Lung (tissue), 12 donors: ENCODE results near the gene STIMATE. TPM values are rescaled to one million over a fixed set of nuclear protein-coding genes. Genes with fewer than 3 reads are reported as not detected.

ENCODE experiments used
- ATAC-seq: fragments of 200-7000 bp; cut with Tn5 transposase; one replicate; pipeline ENCODE4 v1.9.1; 2020; ENCODE audit warnings: moderate number of reproducible peaks; ENCODE audit not compliant: insufficient read depth, low FRiP score
- DNase-seq, 3 donors: peaks; one replicate each; pipeline ENCODE4 v3.0.0-alpha.2; 2013 to 2017
- H3K27ac ChIP-seq, 2 donors: one replicate each; pipeline ENCODE4 v1.5.1; 2013; ENCODE audit warnings: mild to moderate bottlenecking in 2 of 2, moderate library complexity in 2 of 2, control low read depth in 1 of 2, inconsistent platforms in 1 of 2, low read depth in 1 of 2, low read length in 1 of 2
- H3K27me3 ChIP-seq, 3 donors: one replicate each; pipeline ENCODE4 v1.5.1; 2013; ENCODE audit warnings: low read length in 2 of 3; ENCODE audit not compliant: control insufficient read depth in 3 of 3, insufficient read depth in 3 of 3
- H3K36me3 ChIP-seq, 4 donors: one replicate each; pipeline ENCODE4 v1.5.1; 2013; ENCODE audit warnings: low read length in 4 of 4, mild to moderate bottlenecking in 1 of 4, moderate library complexity in 1 of 4; ENCODE audit not compliant: control insufficient read depth in 4 of 4, insufficient read depth in 4 of 4
- H3K4me1 ChIP-seq, 5 donors: one replicate each; pipeline ENCODE4 v1.5.1; 2013; ENCODE audit warnings: low read length in 5 of 5, mild to moderate bottlenecking in 2 of 5, moderate library complexity in 1 of 5; ENCODE audit not compliant: control insufficient read depth in 5 of 5, insufficient read depth in 5 of 5
- H3K4me3 ChIP-seq: one replicate; pipeline ENCODE4 v1.5.1; 2013; ENCODE audit warnings: mild to moderate bottlenecking, control low read depth, moderate library complexity
- H3K9ac ChIP-seq, 2 donors: one replicate each; pipeline ENCODE4 v1.5.1; 2013; ENCODE audit warnings: low read length in 2 of 2, control low read depth in 1 of 2; ENCODE audit not compliant: insufficient read depth in 1 of 2
- H3K9me3 ChIP-seq, 4 donors: one replicate each; pipeline ENCODE4 v1.5.1; 2013; ENCODE audit warnings: low read length in 3 of 4, mild to moderate bottlenecking in 1 of 4, moderate library complexity in 1 of 4; ENCODE audit not compliant: control insufficient read depth in 4 of 4, insufficient read depth in 3 of 4
- CTCF ChIP-seq: IDR thresholded peaks from 2 replicates; pipeline ENCODE4 v1.5.1; 2012; ENCODE audit warnings: mild to moderate bottlenecking; ENCODE audit errors: control extremely low read depth, extremely low read depth
- WGBS, 2 donors: extraction: QIAGEN DNeasy Blood & Tissue Kit; methylation state at CpG; one replicate each; pipeline ENCODE4 v1.1.7; 2013; 5-methylcytosine and 5-hydroxymethylcytosine counted together
- polyA plus RNA-seq, 2 donors: library from polyadenylated mRNA; stranded (reverse); fragments of 200-250 nt; gene quantifications; one replicate each; pipeline ENCODE4 v1.2.1, GENCODE V29; 2013
- total RNA-seq, 2 donors: library from RNA; depleted of rRNA in 1 of 2; stranded (reverse); fragments of >200 nt in 1 of 2; gene quantifications; one replicate each; pipeline ENCODE4 v1.2.1, GENCODE V29; 2014 to 2021
- donor health status: control.
- donor health status: control.
- donor health status: Bipolar disorder and iron deficiency.
- donor health status: healthy.
- donor health status: DM: yes; HTN: yes; CAD: no.

The STIMATE gene
- total and polyA plus RNA-seq, 4 donors = 18.6 to 62.5 (median 20.5) TPM

DNA sequence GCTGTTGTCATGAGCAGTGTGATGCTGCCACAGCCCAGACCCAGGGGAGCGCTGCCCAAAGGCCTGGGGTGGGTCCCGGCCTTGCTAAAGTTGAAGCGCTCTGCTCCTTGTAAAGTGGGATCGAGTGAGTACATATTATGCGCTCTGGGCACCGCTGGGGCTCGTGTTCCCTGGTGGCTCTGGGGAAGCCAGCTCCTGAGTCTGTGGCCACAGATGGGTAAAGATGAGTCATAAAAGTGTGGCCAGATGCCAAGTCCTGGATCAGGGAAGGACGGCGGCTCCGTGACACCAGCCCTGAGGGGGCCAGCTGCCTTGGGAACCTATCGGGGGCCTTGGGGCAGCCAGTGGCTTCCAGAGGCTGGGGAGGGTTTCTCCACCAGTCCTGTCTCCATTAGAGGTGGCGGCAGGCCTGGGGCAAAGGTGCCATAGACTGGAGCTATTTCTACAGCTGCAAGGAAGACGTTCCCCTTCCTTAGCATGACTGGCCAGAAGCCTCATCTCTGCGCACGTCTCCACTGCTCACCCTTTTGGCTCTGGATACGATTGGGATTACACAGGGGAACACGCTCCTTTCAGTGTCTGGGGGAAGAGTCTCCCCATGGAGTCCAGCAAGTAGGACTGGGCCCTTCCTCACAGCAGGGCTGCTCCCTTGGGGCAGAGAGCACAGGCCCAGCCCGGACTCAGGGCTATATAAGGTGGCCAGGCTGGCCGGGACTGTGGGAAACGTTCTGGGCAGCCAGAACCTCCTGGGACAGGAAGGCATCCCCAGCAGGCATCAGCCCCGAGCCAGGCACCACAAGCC is 65.6 kb downstream of the STIMATE start:
- peak overlapping the region in 1 of 2 donors; percentile 0 for H3K27ac ChIP-seq
- WGBS, 2 donors = 57 to 62% methylated on average over 21 of the region's 21 CpGs

DNA sequence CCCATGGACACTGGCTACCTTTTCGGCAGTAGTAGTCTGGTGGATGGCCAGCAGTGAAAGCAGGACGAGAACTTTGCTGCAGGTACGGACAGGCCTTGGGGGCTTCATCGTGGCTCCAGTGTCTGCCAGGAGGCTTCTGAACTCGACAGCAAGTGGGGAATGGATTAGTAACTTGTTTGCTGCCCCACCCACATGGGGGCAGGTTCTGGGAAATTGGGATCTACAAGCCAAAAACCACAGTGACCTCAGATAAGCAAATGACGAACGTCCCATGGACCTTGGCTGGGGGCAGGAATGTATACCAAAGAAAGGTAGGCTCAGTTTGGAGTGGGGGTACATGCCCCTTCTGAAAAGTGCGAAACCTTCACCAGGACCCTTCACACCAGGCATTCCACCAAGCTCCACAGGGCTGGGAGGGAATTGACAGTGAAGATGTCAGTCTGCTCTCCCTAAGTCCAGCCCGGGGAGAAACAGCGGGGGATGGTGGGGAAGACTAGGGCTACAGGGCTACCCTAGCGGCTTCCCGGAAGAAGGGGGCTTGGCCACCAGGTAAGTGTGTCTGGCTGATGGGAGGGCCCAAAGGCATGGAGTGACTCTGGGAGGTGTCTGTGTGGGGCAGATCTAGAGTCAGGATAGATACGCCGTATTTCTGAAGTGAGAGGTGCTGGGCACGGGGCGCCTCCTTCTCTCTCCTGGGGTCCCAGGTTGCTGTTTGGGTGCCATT is 66.7 kb downstream of the STIMATE start, which contains the start of gene ITIH4:
TSS of gene ITIH4 (minus strand) at position 138 of the 724 bp plus-strand sequence. CDS start at position 108, 30 bp downstream.
- H3K4me1 ChIP-seq = peaks cover 0 to 17% (median 3%) of the 10 kb centered on the region in 5 donors
- H3K9ac ChIP-seq = no peak within 1 kb of the TSS
- 82 to 87% methylated on average over 16 of the region's 16 CpGs for WGBS, 2 donors
- peaks cover 0 to 12% (median 0%) of the 10 kb centered on the region in 4 donors for H3K36me3 ChIP-seq
- ATAC-seq (no peak), DNase-seq (no peak)
- H3K4me3 ChIP-seq = no peak within 1 kb of the TSS
- no peak within 1 kb of the TSS for H3K27ac ChIP-seq
- no peaks in the 10 kb centered on the region for H3K9me3 ChIP-seq
- TF ChIP-seq CTCF = no peak
- no peaks in the 10 kb centered on the region for H3K27me3 ChIP-seq

More for the DNA sequence above, 65.6 kb downstream of the STIMATE start:
- Histone ChIP-seq H3K36me3 (peaks cover 0 to 15% (median 0%) of the 10 kb centered on the region in 4 donors), H3K9ac (no peak overlapping the region), H3K4me3 (no peak overlapping the region), H3K9me3 (no peaks in the 10 kb centered on the region), H3K4me1 (peaks cover 0 to 20% (median 3%) of the 10 kb centered on the region in 5 donors), H3K27me3 (no peaks in the 10 kb centered on the region)
- TF ChIP-seq CTCF = no peak
- DNase-seq = no peak
- peak; percentile 21 for ATAC-seq

DNA sequence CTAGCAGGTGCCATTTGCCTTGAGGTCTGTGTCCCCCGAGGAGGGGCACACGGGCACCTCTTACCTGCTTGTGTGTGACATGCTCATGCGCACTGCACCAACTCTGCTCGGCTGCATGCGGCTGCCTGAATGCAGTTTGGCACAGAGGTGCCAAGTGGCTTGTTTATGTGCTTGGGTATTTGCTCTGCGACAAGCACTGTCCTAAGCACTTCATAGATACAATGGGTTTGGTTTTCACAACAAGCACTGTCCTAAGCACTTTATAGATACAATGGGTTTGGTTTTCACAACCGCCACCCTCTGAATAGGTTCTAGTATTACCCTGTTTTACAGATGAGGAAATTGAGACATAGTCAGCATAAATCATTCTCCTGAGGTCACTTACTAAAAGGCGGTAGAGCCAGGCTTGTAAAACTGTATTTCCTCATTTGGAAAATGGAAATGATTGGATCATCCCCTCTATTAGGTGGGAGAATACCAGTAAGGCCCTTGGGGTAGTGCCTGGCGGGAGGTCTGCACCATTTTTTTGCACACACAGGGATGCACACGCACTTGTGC is 67.4 kb downstream of the STIMATE start:
- Histone ChIP-seq H3K9ac (no peak overlapping the region), H3K27me3 (no peaks in the 10 kb centered on the region), H3K9me3 (no peaks in the 10 kb centered on the region), H3K27ac (no peak overlapping the region), H3K4me3 (no peak overlapping the region), H3K4me1 (peaks cover 0 to 13% (median 3%) of the 10 kb centered on the region in 5 donors), H3K36me3 (peaks cover 0 to 5% (median 0%) of the 10 kb centered on the region in 4 donors)
- ATAC-seq (no peak), DNase-seq (no peak)
- TF ChIP-seq CTCF = no peak
- WGBS, 2 donors = 85 to 89% methylated on average over 10 of the region's 10 CpGs
